ENCODE data around the gene SMC3. TPM values are rescaled to one million over a fixed set of nuclear protein-coding genes. Genes with fewer than 3 reads are reported as not detected.

The SMC3 gene
- total RNA-seq, 2 donors from 2014 or later = 25.6 to 38.8 TPM

DNA sequence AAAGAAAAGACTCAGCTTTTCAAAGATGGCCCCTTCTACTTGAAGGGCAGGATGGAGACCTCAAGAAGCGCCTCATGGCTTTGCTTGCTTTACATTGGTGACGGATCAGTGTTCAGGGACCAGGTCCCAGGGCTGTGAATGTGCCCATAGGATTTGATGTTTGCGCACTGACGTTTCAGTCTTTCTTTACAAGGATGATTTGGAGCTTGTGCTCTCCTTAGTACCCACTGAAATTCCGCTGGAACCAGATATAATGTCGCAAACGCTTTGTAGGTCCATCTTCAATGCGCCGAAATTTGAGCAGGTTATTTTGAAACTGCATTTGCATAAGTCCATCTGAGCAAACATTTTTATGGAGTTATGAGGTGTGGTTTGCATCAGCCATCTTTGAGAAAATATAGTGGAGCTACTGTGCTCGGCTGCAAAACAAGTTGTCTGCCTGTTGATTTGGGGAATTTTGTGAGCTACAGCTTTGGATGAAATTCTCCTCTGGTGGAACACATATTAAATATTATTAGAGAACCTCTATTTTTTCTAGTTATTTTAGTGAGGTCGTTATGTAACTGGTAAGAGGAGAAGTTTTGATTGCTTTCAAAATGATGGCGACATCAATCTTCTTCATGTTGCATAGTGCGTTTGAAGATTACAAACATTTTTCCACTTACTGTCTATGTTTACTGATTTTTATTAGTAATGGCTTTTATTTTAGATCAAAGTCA lies 79.1 kb downstream of the SMC3 start:
- H3K4me3 ChIP-seq = no peak overlapping the region
- no peaks in the 10 kb centered on the region for H3K4me1 ChIP-seq (replicated peaks)
- H3K36me3 ChIP-seq = no peaks in the 10 kb centered on the region
- TF ChIP-seq, protein P1, sequence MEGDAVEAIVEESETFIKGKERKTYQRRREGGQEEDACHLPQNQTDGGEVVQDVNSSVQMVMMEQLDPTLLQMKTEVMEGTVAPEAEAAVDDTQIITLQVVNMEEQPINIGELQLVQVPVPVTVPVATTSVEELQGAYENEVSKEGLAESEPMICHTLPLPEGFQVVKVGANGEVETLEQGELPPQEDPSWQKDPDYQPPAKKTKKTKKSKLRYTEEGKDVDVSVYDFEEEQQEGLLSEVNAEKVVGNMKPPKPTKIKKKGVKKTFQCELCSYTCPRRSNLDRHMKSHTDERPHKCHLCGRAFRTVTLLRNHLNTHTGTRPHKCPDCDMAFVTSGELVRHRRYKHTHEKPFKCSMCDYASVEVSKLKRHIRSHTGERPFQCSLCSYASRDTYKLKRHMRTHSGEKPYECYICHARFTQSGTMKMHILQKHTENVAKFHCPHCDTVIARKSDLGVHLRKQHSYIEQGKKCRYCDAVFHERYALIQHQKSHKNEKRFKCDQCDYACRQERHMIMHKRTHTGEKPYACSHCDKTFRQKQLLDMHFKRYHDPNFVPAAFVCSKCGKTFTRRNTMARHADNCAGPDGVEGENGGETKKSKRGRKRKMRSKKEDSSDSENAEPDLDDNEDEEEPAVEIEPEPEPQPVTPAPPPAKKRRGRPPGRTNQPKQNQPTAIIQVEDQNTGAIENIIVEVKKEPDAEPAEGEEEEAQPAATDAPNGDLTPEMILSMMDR (IDR thresholded peaks at IDR 0.05) = no peak
- TF ChIP-seq POLR2AphosphoS5 (IDR thresholded peaks at IDR 0.05) (no peak), POLR2A (IDR thresholded peaks at IDR 0.05) (no peak)
- 68% methylated on average over 13 of the region's 13 CpGs for WGBS
- peaks cover 33% of the 10 kb centered on the region for H3K27me3 ChIP-seq (replicated peaks; ENCODE audit: insufficient read depth)
- intact Hi-C loops (cut with DNase I) = no loop called here
- no peak for DNase-seq (ENCODE audit: low spot score)
- H3K9me3 ChIP-seq = no peaks in the 10 kb centered on the region
- no peak overlapping the region for H3K27ac ChIP-seq

GRCh38 chr10:110647136-110647430 lies 79.6 kb downstream of the SMC3 start:
- TF ChIP-seq POLR2AphosphoS5 (IDR thresholded peaks at IDR 0.05) (no peak), POLR2A (IDR thresholded peaks at IDR 0.05) (no peak)
- TF ChIP-seq, protein P1 (IDR thresholded peaks at IDR 0.05) = no peak
- Histone ChIP-seq H3K27ac (no peak overlapping the region), H3K9me3 (no peaks in the 10 kb centered on the region), H3K27me3 (replicated peaks; ENCODE audit: insufficient read depth) (peaks cover 33% of the 10 kb centered on the region), H3K36me3 (no peaks in the 10 kb centered on the region), H3K4me3 (no peak overlapping the region), H3K4me1 (replicated peaks) (no peaks in the 10 kb centered on the region)
- no peak for DNase-seq (ENCODE audit: low spot score)
- intact Hi-C loops (cut with DNase I) = no loop called here
- WGBS = 57% methylated on average over 3 of the region's 3 CpGs

GRCh38 chr10:110648692-110649346 lies 81.3 kb downstream of the SMC3 start:
- H3K4me3 ChIP-seq = no peak overlapping the region
- no peaks in the 10 kb centered on the region for H3K36me3 ChIP-seq
- no peaks in the 10 kb centered on the region for H3K9me3 ChIP-seq
- H3K27ac ChIP-seq = no peak overlapping the region
- no peaks in the 10 kb centered on the region for H3K4me1 ChIP-seq (replicated peaks)
- intact Hi-C loops (cut with DNase I) = no loop called here
- WGBS = 93% methylated on average over 3 of the region's 3 CpGs
- no peak for DNase-seq (ENCODE audit: low spot score)
- TF ChIP-seq, protein P1 (IDR thresholded peaks at IDR 0.05) = no peak
- TF ChIP-seq POLR2A (IDR thresholded peaks at IDR 0.05) (no peak), POLR2AphosphoS5 (IDR thresholded peaks at IDR 0.05) (no peak)
- peaks cover 26% of the 10 kb centered on the region for H3K27me3 ChIP-seq (replicated peaks; ENCODE audit: insufficient read depth)

DNA sequence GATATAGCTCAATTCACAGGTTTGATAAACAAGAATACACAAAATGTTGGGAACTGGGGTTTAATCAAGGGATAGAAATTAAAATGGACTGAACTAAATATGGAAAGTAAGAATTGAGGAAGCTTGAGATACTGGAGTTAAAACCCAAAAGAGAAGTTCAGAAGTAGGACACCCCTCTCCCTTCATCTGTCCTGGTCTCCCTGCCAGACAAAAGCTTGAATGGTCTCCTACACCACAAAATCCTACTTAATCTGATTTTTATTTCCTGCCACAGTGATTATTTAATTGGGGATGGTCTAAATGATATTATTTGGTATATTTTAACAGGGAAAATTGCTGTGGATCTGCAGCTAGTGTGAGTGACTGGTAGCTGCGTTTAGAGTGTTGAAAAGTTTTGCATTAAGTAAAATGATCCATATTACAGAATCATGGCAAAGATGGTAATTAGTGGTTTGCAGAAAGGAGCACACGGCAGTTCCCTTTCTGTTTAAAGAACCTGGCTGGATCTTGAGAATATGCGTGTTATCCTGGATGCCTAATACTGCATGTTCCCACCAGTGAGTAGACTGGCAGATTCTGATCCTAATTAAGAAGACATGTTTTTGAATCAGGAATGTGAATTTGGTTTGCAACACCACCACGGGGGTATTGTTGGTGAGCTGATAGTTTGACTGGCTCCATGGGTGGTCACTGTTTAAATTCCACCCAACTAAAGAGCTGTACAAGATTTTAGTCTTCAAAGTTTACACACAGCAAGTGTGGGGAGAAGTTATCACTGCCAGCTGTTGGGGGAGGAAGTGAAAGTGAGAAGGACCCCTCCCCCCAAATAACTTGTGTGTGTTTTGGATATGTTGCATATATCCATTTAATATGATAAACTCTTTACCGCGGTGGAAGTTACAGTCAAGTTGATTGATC lies 82.1 kb downstream of the SMC3 start:
- peaks cover 20% of the 10 kb centered on the region for H3K27me3 ChIP-seq (replicated peaks; ENCODE audit: insufficient read depth)
- no peaks in the 10 kb centered on the region for H3K4me1 ChIP-seq (replicated peaks)
- H3K9me3 ChIP-seq = no peaks in the 10 kb centered on the region
- 59% methylated on average over 6 of the region's 6 CpGs for WGBS
- H3K27ac ChIP-seq = no peak overlapping the region
- TF ChIP-seq POLR2A (IDR thresholded peaks at IDR 0.05) (no peak), POLR2AphosphoS5 (IDR thresholded peaks at IDR 0.05) (no peak)
- TF ChIP-seq, protein P1 (IDR thresholded peaks at IDR 0.05) = no peak
- intact Hi-C loops (cut with DNase I) = no loop called here
- no peak overlapping the region for H3K4me3 ChIP-seq
- no peaks in the 10 kb centered on the region for H3K36me3 ChIP-seq
- no peak for DNase-seq (ENCODE audit: low spot score)
